Upper lobe of left lung (tissue), 4 donors: Measurements from ENCODE around the gene RNU1-2.
"Not testable (repeated sequence)": the region's sequence is repeated elsewhere in the genome, so short reads cannot be mapped to it uniquely, and the experiment has no call there.

Experiments used
- CTCF ChIP-seq, 6 experiments: fragments of 450-650 bp in 4 of 6; fragments of 200-600 bp in 2 of 6; sonication (generic) in 2 of 6; IDR thresholded peaks; one replicate each; pipeline ENCODE4 v1.5.1; 2016 to 2019; ENCODE audit warnings: antibody characterized with exemption in 6 of 6
- EP300 ChIP-seq, 4 donors: sonication (generic); formaldehyde crosslinking; IDR thresholded peaks; one replicate each; pipeline ENCODE4 v1.5.1; 2017; ENCODE audit warnings: antibody characterized with exemption in 4 of 4, control low read depth in 2 of 4
- POLR2A ChIP-seq, 4 donors: fragments of 450-650 bp; IDR thresholded peaks; one replicate each; pipeline ENCODE4 v1.5.1; 2016 to 2017; ENCODE audit warnings: antibody characterized with exemption in 4 of 4, mild to moderate bottlenecking in 2 of 4
- POLR2AphosphoS5 ChIP-seq, 2 donors: sonication (generic); formaldehyde crosslinking; IDR thresholded peaks; one replicate each; pipeline ENCODE4 v1.5.1; 2017; ENCODE audit warnings: antibody characterized with exemption in 2 of 2

- TF ChIP-seq CTCF, POLR2AphosphoS5, POLR2A, EP300 (IDR thresholded peaks at IDR 0.05): not testable (repeated sequence)
These were observed 14.0 kb upstream of the RNU1-2 start for GRCh38 chr1:16881742-16882141.
